ENCODE data around the gene DNALI1. TPM values are rescaled to one million over a fixed set of nuclear protein-coding genes. Genes with fewer than 3 reads are reported as not detected.
"Not testable (repeated sequence)": the region's sequence is repeated elsewhere in the genome, so short reads cannot be mapped to it uniquely, and the experiment has no call there.

The DNALI1 gene
- total RNA-seq, 1 donor from 2014 or later = not detected

- Mint-ChIP-seq H3K27me3 (peaks cover 9% of the 10 kb centered on the region), H3K4me3 (no peak overlapping the region), H3K36me3 (ENCODE audit: low read depth) (peaks cover 12% of the 10 kb centered on the region), H3K27ac (no peak overlapping the region), H3K9me3 (no peaks in the 10 kb centered on the region), H3K4me1 (peaks cover 6% of the 10 kb centered on the region)
- TF ChIP-seq, protein P1, sequence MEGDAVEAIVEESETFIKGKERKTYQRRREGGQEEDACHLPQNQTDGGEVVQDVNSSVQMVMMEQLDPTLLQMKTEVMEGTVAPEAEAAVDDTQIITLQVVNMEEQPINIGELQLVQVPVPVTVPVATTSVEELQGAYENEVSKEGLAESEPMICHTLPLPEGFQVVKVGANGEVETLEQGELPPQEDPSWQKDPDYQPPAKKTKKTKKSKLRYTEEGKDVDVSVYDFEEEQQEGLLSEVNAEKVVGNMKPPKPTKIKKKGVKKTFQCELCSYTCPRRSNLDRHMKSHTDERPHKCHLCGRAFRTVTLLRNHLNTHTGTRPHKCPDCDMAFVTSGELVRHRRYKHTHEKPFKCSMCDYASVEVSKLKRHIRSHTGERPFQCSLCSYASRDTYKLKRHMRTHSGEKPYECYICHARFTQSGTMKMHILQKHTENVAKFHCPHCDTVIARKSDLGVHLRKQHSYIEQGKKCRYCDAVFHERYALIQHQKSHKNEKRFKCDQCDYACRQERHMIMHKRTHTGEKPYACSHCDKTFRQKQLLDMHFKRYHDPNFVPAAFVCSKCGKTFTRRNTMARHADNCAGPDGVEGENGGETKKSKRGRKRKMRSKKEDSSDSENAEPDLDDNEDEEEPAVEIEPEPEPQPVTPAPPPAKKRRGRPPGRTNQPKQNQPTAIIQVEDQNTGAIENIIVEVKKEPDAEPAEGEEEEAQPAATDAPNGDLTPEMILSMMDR (IDR thresholded peaks at IDR 0.05) = no peak
- intact Hi-C loops (cut with micrococcal nuclease) = no loop called here
- no peak for ATAC-seq (ENCODE audit: low read depth)
- ChIA-PET CTCF (no interaction called here), POLR2A (no interaction called here)
- no peak for DNase-seq
Measured at GRCh38 chr1:37558411-37558810, 1.7 kb downstream of the DNALI1 start.

GRCh38 chr1:37559080-37559479 is 2.3 kb downstream of the DNALI1 start:
- Mint-ChIP-seq H3K27me3 (peaks cover 9% of the 10 kb centered on the region), H3K4me3 (no peak overlapping the region), H3K27ac (no peak overlapping the region), H3K36me3 (ENCODE audit: low read depth) (peaks cover 11% of the 10 kb centered on the region), H3K9me3 (no peaks in the 10 kb centered on the region), H3K4me1 (peaks cover 2% of the 10 kb centered on the region)
- TF ChIP-seq, protein P1 (IDR thresholded peaks at IDR 0.05) = no peak
- ATAC-seq (ENCODE audit: low read depth) (no peak), DNase-seq (no peak)
- POLR2A ChIA-PET = interaction anchor here (0.6 kb wide), 1 partner anchor 306 kb away, joined by 4 read pairs; no protein-coding TSS in a partner anchor
- intact Hi-C loops (cut with micrococcal nuclease) = no loop called here
- CTCF ChIA-PET = no interaction called here

GRCh38 chr1:37559957-37560379 is 3.2 kb downstream of the DNALI1 start:
- DNase-seq; H3K4me3 Mint-ChIP-seq; POLR2A ChIA-PET; CTCF ChIA-PET; H3K27me3 Mint-ChIP-seq; H3K27ac Mint-ChIP-seq; ATAC-seq (ENCODE audit: low read depth); H3K4me1 Mint-ChIP-seq; intact Hi-C loops (cut with micrococcal nuclease); H3K9me3 Mint-ChIP-seq: not testable (repeated sequence)
- peaks cover 18% of the 10 kb centered on the region for H3K36me3 Mint-ChIP-seq (ENCODE audit: low read depth)

GRCh38 chr1:37560401-37561132 is 3.8 kb downstream of the DNALI1 start:
- Mint-ChIP-seq H3K9me3 (no peaks in the 10 kb centered on the region), H3K27ac (no peak overlapping the region), H3K4me3 (no peak overlapping the region), H3K27me3 (peaks cover 9% of the 10 kb centered on the region), H3K4me1 (no peaks in the 10 kb centered on the region), H3K36me3 (ENCODE audit: low read depth) (peaks cover 24% of the 10 kb centered on the region)
- intact Hi-C loops (cut with micrococcal nuclease) = loop anchor here (1.0 kb wide), 1 partner anchor 300 kb away; no protein-coding TSS in a partner anchor
- ATAC-seq (ENCODE audit: low read depth) = no peak
- POLR2A ChIA-PET = interaction anchor here (0.6 kb wide), 1 partner anchor 403 kb away, joined by 3 read pairs; no protein-coding TSS in a partner anchor
- TF ChIP-seq, protein P1 (IDR thresholded peaks at IDR 0.05) = no peak
- CTCF ChIA-PET = no interaction called here
- no peak for DNase-seq

- Mint-ChIP-seq H3K4me1 (no peaks in the 10 kb centered on the region), H3K9me3 (no peaks in the 10 kb centered on the region), H3K27ac (no peak overlapping the region), H3K4me3 (no peak overlapping the region), H3K27me3 (peaks cover 7% of the 10 kb centered on the region), H3K36me3 (ENCODE audit: low read depth) (peaks cover 33% of the 10 kb centered on the region)
- intact Hi-C loops (cut with micrococcal nuclease) = loop anchor here (1.0 kb wide), 2 partner anchors 121 to 299 kb away; no protein-coding TSS in a partner anchor
- DNase-seq (no peak), ATAC-seq (ENCODE audit: low read depth) (peak; percentile 34)
- TF ChIP-seq, protein P1 (IDR thresholded peaks at IDR 0.05) = no peak
- ChIA-PET CTCF (interaction anchor here (1.0 kb wide), 1 partner anchor 120 kb away, joined by 3 read pairs; no protein-coding TSS in a partner anchor), POLR2A (interaction anchor here (0.6 kb wide), 1 partner anchor 402 kb away, joined by 3 read pairs; no protein-coding TSS in a partner anchor)
Measured at GRCh38 chr1:37561133-37562132, 4.7 kb downstream of the DNALI1 start.

All from activated B cell treated with CpG ODN at 0.5 μM for 24 hours (primary cell).